SH-SY5Y (cell line): ENCODE data around the gene NOXA1.

ENCODE experiments used
- GATA2 ChIP-seq: IDR thresholded peaks from 2 replicates; pipeline ENCODE4 v1.6.1; 2011; ENCODE audit warnings: mild to moderate bottlenecking, low read depth, low read length
- GATA3 ChIP-seq: IDR thresholded peaks from 2 replicates; pipeline ENCODE4 v1.6.1; 2011; ENCODE audit warnings: low read depth, mild to moderate bottlenecking, low read length, moderate library complexity

GRCh38 chr9:137463931-137464290 is 40.7 kb downstream of the NOXA1 start:
- TF ChIP-seq GATA2 (no peak), GATA3 (no peak)
